ENCODE measurements around the gene ARHGAP28.

Gene ARHGAP28

DNA sequence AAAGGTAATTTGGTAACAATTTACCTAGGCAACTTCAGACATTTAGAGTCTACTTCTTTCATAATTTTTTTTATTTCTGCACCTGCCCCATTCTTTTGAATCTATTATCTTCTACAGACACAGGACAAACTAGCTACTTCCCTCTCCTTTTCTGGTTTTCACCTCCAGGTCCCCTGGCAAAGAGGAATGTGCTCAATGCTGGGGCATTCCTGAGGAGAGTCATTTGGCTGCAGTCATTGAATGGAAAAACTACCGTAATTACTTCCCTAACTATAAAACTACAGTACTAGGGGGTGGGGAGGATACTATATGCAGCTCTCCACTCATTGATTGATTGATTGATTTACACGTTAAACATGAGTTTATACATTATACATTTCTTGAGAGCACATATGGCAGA is 11.2 kb upstream of the ARHGAP28 start:
- TF ChIP-seq EGR1 (IDR thresholded peaks at IDR 0.05) = no peak
- TF ChIP-seq TCF12 (IDR thresholded peaks at IDR 0.05; ENCODE audit: low read depth) = no peak
- no peak for TF ChIP-seq TEAD4 (IDR thresholded peaks at IDR 0.05)
- no peak for TF ChIP-seq TAF1 (IDR thresholded peaks at IDR 0.05; ENCODE audit: low read depth)
- TF ChIP-seq, protein P1, sequence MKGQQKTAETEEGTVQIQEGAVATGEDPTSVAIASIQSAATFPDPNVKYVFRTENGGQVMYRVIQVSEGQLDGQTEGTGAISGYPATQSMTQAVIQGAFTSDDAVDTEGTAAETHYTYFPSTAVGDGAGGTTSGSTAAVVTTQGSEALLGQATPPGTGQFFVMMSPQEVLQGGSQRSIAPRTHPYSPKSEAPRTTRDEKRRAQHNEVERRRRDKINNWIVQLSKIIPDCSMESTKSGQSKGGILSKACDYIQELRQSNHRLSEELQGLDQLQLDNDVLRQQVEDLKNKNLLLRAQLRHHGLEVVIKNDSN (IDR thresholded peaks at IDR 0.05) = no peak
- TF ChIP-seq CEBPB (IDR thresholded peaks at IDR 0.05) = no peak
- no peak for TF ChIP-seq YY1 (IDR thresholded peaks at IDR 0.05; ENCODE audit: low read depth)
- TF ChIP-seq, protein P2, sequence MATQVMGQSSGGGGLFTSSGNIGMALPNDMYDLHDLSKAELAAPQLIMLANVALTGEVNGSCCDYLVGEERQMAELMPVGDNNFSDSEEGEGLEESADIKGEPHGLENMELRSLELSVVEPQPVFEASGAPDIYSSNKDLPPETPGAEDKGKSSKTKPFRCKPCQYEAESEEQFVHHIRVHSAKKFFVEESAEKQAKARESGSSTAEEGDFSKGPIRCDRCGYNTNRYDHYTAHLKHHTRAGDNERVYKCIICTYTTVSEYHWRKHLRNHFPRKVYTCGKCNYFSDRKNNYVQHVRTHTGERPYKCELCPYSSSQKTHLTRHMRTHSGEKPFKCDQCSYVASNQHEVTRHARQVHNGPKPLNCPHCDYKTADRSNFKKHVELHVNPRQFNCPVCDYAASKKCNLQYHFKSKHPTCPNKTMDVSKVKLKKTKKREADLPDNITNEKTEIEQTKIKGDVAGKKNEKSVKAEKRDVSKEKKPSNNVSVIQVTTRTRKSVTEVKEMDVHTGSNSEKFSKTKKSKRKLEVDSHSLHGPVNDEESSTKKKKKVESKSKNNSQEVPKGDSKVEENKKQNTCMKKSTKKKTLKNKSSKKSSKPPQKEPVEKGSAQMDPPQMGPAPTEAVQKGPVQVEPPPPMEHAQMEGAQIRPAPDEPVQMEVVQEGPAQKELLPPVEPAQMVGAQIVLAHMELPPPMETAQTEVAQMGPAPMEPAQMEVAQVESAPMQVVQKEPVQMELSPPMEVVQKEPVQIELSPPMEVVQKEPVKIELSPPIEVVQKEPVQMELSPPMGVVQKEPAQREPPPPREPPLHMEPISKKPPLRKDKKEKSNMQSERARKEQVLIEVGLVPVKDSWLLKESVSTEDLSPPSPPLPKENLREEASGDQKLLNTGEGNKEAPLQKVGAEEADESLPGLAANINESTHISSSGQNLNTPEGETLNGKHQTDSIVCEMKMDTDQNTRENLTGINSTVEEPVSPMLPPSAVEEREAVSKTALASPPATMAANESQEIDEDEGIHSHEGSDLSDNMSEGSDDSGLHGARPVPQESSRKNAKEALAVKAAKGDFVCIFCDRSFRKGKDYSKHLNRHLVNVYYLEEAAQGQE (IDR thresholded peaks at IDR 0.05; ENCODE audit: low read depth) = no peak
- TF ChIP-seq ZBTB7A (IDR thresholded peaks at IDR 0.05; ENCODE audit: low read depth) = no peak
- TF ChIP-seq NFIC (IDR thresholded peaks at IDR 0.05) = no peak
- TF ChIP-seq, protein P3, sequence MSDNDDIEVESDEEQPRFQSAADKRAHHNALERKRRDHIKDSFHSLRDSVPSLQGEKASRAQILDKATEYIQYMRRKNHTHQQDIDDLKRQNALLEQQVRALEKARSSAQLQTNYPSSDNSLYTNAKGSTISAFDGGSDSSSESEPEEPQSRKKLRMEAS (IDR thresholded peaks at IDR 0.05) = no peak
- no peak for TF ChIP-seq RAD21 (IDR thresholded peaks at IDR 0.05; ENCODE audit: low read depth)
- TF ChIP-seq FOXM1 (IDR thresholded peaks at IDR 0.05; ENCODE audit: borderline replicate concordance, low read depth) = no peak
- no peak for TF ChIP-seq EP300 (IDR thresholded peaks at IDR 0.05; ENCODE audit: borderline replicate concordance)
- TF ChIP-seq CREB1 (IDR thresholded peaks at IDR 0.05; ENCODE audit: low read depth) = no peak

DNA sequence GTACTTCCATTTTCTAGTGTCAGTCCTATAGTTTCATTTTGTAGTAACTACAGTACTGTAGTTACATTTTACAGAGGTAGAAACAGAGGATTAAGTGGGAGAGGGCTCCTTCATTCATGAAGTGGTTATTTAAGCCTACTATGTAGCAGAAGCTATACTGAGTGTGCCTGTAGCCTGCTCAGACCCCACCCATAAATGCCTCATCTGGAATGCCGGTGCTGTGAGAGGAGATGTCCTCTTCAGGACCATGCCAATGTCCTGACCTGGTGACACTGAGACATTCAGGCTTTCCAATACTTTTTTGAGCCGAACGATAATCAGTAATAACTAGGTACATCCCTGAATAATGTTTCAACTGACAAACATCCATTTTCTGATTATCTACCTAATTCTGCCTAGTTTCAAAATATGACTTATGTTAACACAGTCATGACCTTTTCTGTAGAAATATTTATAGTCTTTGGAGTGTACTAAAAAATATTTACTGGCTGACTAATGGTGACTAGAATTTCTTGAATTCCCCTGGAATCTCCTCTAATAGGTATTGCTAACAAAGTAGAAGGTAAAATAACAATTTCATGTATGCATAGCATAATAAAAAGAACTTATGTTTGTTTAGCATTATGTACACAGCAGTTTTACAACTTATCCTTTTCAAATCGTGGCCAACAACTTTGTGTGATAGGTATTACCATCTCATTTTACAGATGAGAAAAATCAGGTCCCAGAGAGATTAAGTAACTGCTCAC is 10.2 kb upstream of the ARHGAP28 start:
- no peak for TF ChIP-seq FOXM1 (IDR thresholded peaks at IDR 0.05; ENCODE audit: borderline replicate concordance, low read depth)
- no peak for TF ChIP-seq EGR1 (IDR thresholded peaks at IDR 0.05)
- no peak for TF ChIP-seq TEAD4 (IDR thresholded peaks at IDR 0.05)
- TF ChIP-seq CREB1 (IDR thresholded peaks at IDR 0.05; ENCODE audit: low read depth) = no peak
- TF ChIP-seq, protein P2 (IDR thresholded peaks at IDR 0.05; ENCODE audit: low read depth) = no peak
- no peak for TF ChIP-seq YY1 (IDR thresholded peaks at IDR 0.05; ENCODE audit: low read depth)
- no peak for TF ChIP-seq ZBTB7A (IDR thresholded peaks at IDR 0.05; ENCODE audit: low read depth)
- TF ChIP-seq NFIC (IDR thresholded peaks at IDR 0.05) = no peak
- TF ChIP-seq, protein P3 (IDR thresholded peaks at IDR 0.05) = no peak
- no peak for TF ChIP-seq TAF1 (IDR thresholded peaks at IDR 0.05; ENCODE audit: low read depth)
- TF ChIP-seq EP300 (IDR thresholded peaks at IDR 0.05; ENCODE audit: borderline replicate concordance) = no peak
- no peak for TF ChIP-seq RAD21 (IDR thresholded peaks at IDR 0.05; ENCODE audit: low read depth)
- TF ChIP-seq, protein P1 (IDR thresholded peaks at IDR 0.05) = no peak

DNA sequence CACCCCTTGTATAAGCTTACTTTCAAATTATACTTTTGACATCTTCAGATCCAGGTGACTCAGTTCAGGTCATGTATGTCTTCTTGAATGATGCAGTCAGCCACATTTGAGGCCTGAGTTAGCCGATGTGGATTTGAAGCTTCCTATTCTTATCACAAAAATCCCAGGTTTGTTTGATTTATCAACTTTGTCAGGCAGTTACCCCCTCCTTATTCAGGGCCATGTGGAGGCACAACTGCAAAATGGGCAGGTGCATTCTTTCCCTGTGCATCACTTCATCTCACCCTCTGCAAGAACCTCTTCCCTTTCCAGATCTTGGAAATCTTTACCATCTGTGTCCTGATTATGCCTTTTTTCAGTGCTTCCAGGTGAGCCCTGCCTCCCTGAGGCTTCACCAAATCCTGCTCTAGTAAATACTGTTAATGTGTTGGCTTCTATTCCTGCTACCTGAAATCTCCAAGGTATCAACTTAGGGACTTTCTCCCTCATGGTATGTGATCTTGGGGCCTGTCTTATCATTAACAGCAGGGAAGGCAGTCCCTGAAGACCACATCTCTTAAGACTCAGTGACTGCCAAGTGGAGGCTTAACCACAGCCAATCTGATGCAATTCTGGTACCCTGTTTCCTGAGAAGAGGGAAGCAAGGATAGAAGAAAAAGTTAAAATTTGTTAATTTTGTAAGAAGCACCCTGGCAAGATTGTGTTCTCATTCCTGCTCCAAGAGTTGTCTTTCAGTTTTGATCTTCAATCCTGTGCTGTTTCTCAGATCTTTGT is 9.4 kb upstream of the ARHGAP28 start:
- TF ChIP-seq NFIC (IDR thresholded peaks at IDR 0.05) (no peak), RAD21 (IDR thresholded peaks at IDR 0.05; ENCODE audit: low read depth) (no peak), CREB1 (IDR thresholded peaks at IDR 0.05; ENCODE audit: low read depth) (no peak), FOXM1 (IDR thresholded peaks at IDR 0.05; ENCODE audit: borderline replicate concordance, low read depth) (no peak), ZBTB7A (IDR thresholded peaks at IDR 0.05; ENCODE audit: low read depth) (no peak), TAF1 (IDR thresholded peaks at IDR 0.05; ENCODE audit: low read depth) (no peak), TEAD4 (IDR thresholded peaks at IDR 0.05) (no peak), EP300 (IDR thresholded peaks at IDR 0.05; ENCODE audit: borderline replicate concordance) (no peak)
- TF ChIP-seq, protein P1 (IDR thresholded peaks at IDR 0.05) = no peak
- TF ChIP-seq, protein P3 (IDR thresholded peaks at IDR 0.05) = no peak
- TF ChIP-seq, protein P2 (IDR thresholded peaks at IDR 0.05; ENCODE audit: low read depth) = no peak
